Renal cortex interstitium (tissue), 15 donors: ENCODE data around the gene INAFM1. TPM values are rescaled to one million over a fixed set of nuclear protein-coding genes. Genes with fewer than 3 reads are reported as not detected.
A peak's percentile ranks its signal among the peaks of the same experiment; 100 is the strongest.

Experiments
- DNase-seq, 11 donors: peaks; one replicate each; pipeline ENCODE4 v3.0.0-alpha.2; 2013; ENCODE audit warnings: low read depth in 9 of 11, low spot score in 4 of 11; ENCODE audit errors: extremely low read depth in 1 of 11
- long read RNA-seq, 16 experiments: transcript quantifications; one replicate each; lab custom pipeline, GENCODE V29; 2026
- polyA plus RNA-seq, 3 donors: library from polyadenylated mRNA; unstranded; fragments of 120-200 nt; gene quantifications; one replicate each; pipeline ENCODE4 v1.2.1, GENCODE V29; 2013; ENCODE audit not compliant: insufficient read length in 3 of 3

INAFM1 gene
- 10 to 100 TPM in 2 of 3 donors, 1 to 10 TPM in 1; 6.0 to 11.5 (median 10.7) TPM for polyA plus RNA-seq
- long read RNA-seq, donor 1, transcript INAFM1-201 (1 exons, 1,255 nt), result major isoform, 5 of 5 reads
- long read RNA-seq, donor 1, partial matches to known transcripts, result 0 of 5 reads
- long read RNA-seq, donor 1, other reads (novel, unspliced or antisense), result 0 of 5 reads
- long read RNA-seq, donor 2, transcript INAFM1-201 (1 exons, 1,255 nt), result major isoform, 10 of 10 reads
- long read RNA-seq, donor 2, partial matches to known transcripts, result 0 of 10 reads
- long read RNA-seq, donor 2, other reads (novel, unspliced or antisense), result 0 of 10 reads
- long read RNA-seq, donor 3, transcript INAFM1-201 (1 exons, 1,255 nt), result major isoform, 9 of 9 reads
- long read RNA-seq, donor 3, partial matches to known transcripts, result 0 of 9 reads
- long read RNA-seq, donor 3, other reads (novel, unspliced or antisense), result 0 of 9 reads
- long read RNA-seq, donor 4, partial matches to known transcripts, result 0 of 4 reads
- long read RNA-seq, donor 4, other reads (novel, unspliced or antisense), result 0 of 4 reads
- long read RNA-seq, donor 5, transcript INAFM1-201 (1 exons, 1,255 nt), result major isoform, 13 of 21 reads
- long read RNA-seq, donor 5, partial matches to known transcripts, result 8 of 21 reads
- long read RNA-seq, donor 5, other reads (novel, unspliced or antisense), result 0 of 21 reads
- long read RNA-seq, donor 6, transcript INAFM1-201 (1 exons, 1,255 nt), result major isoform, 13 of 13 reads
- long read RNA-seq, donor 6, partial matches to known transcripts, result 0 of 13 reads
- long read RNA-seq, donor 6, other reads (novel, unspliced or antisense), result 0 of 13 reads
- long read RNA-seq, donor 7, transcript INAFM1-201 (1 exons, 1,255 nt), result major isoform, 6 of 6 reads
- long read RNA-seq, donor 7, partial matches to known transcripts, result 0 of 6 reads
- long read RNA-seq, donor 7, other reads (novel, unspliced or antisense), result 0 of 6 reads
- long read RNA-seq, donor 8, transcript INAFM1-201 (1 exons, 1,255 nt), result major isoform, 22 of 22 reads
- long read RNA-seq, donor 8, partial matches to known transcripts, result 0 of 22 reads
- long read RNA-seq, donor 8, other reads (novel, unspliced or antisense), result 0 of 22 reads
- long read RNA-seq, donor 9, partial matches to known transcripts, result 0 of 4 reads
- long read RNA-seq, donor 9, other reads (novel, unspliced or antisense), result 0 of 4 reads
- long read RNA-seq, donor 10, transcript INAFM1-201 (1 exons, 1,255 nt), result major isoform, 6 of 6 reads
- long read RNA-seq, donor 10, partial matches to known transcripts, result 0 of 6 reads
- long read RNA-seq, donor 10, other reads (novel, unspliced or antisense), result 0 of 6 reads
- long read RNA-seq, donor 11, partial matches to known transcripts, result 0 of 3 reads
- long read RNA-seq, donor 11, other reads (novel, unspliced or antisense), result 0 of 3 reads
- long read RNA-seq, donor 12, transcript INAFM1-201 (1 exons, 1,255 nt), result major isoform, 5 of 5 reads
- long read RNA-seq, donor 12, partial matches to known transcripts, result 0 of 5 reads
- long read RNA-seq, donor 12, other reads (novel, unspliced or antisense), result 0 of 5 reads
- long read RNA-seq, donor 13, transcript INAFM1-201 (1 exons, 1,255 nt), result major isoform, 15 of 15 reads
- long read RNA-seq, donor 13, partial matches to known transcripts, result 0 of 15 reads
- long read RNA-seq, donor 13, other reads (novel, unspliced or antisense), result 0 of 15 reads
- long read RNA-seq, donor 14, transcript INAFM1-201 (1 exons, 1,255 nt), result major isoform, 6 of 6 reads
- long read RNA-seq, donor 14, partial matches to known transcripts, result 0 of 6 reads
- long read RNA-seq, donor 14, other reads (novel, unspliced or antisense), result 0 of 6 reads
- long read RNA-seq, donor 15, transcript INAFM1-201 (1 exons, 1,255 nt), result major isoform, 5 of 5 reads
- long read RNA-seq, donor 15, partial matches to known transcripts, result 0 of 5 reads
- long read RNA-seq, donor 15, other reads (novel, unspliced or antisense), result 0 of 5 reads
- long read RNA-seq, donor 16, transcript INAFM1-201 (1 exons, 1,255 nt), result major isoform, 27 of 27 reads
- long read RNA-seq, donor 16, partial matches to known transcripts, result 0 of 27 reads
- long read RNA-seq, donor 16, other reads (novel, unspliced or antisense), result 0 of 27 reads

GRCh38 chr19:47274071-47274890, at the start of gene INAFM1:
TSS of gene INAFM1 (plus strand) at chr19:47274885. CDS start at chr19:47274920, 35 bp downstream.
- peak; percentile 74 to 94 (median 88) for DNase-seq

- DNase-seq, result peak in 9 of 11 donors; percentile 81 to 90 (median 87)
Observed at GRCh38 chr19:47225746-47226425, 48.8 kb upstream of the INAFM1 start.

- DNase-seq, result no peak
Observed at GRCh38 chr19:47226426-47227351, 48.0 kb upstream of the INAFM1 start.

GRCh38 chr19:47227352-47228167, 47.1 kb upstream of the INAFM1 start:
- DNase-seq, result peak in 1 of 11 donors; percentile 65

GRCh38 chr19:47228168-47228936, 46.3 kb upstream of the INAFM1 start:
- DNase-seq, result no peak

- DNase-seq, result no peak
Observed at GRCh38 chr19:47228937-47229675, 45.6 kb upstream of the INAFM1 start.

- DNase-seq, result no peak
Observed at GRCh38 chr19:47229676-47230053, 45.0 kb upstream of the INAFM1 start.

GRCh38 chr19:47230054-47230920, 44.4 kb upstream of the INAFM1 start:
- DNase-seq, result no peak

- no peak for DNase-seq
Observed at GRCh38 chr19:47230921-47231214, 43.8 kb upstream of the INAFM1 start, which contains the start of gene BBC3. TSS of gene BBC3 (minus strand) at chr19:47231199. CDS start at chr19:47228431, 2,768 bp downstream.

GRCh38 chr19:47231215-47232054, 43.2 kb upstream of the INAFM1 start:
- DNase-seq, result peak in 2 of 11 donors; percentile 64 to 67
